Calu3 (cell line): ENCODE results near the gene LRFN2. TPM values are rescaled to one million over a fixed set of nuclear protein-coding genes. Genes with fewer than 3 reads are reported as not detected.

ENCODE experiments used
- BruUV-seq: library from RNA; stranded (reverse); fragments of 400-500 nt; replicated peaks from 2 replicates; lab custom pipeline; 2021; lab: Mats Ljungman, UMichigan
- CTCF ChIA-PET: fragments of 300-600 bp; sonication (Branson Sonifier 250); formaldehyde crosslinking; loops from one replicate; lab custom pipeline; 2022; ENCODE audit warnings: antibody characterized with exemption; lab: Charles Lee
- DNase-seq: peaks from one replicate; pipeline ENCODE4 v3.0.0; 2022
- H3K27ac Mint-ChIP-seq: one replicate; pipeline ENCODE4 v1.8.0; 2022; ENCODE audit warnings: mixed read lengths; ENCODE audit not compliant: unreplicated experiment
- H3K27me3 Mint-ChIP-seq: one replicate; pipeline ENCODE4 v1.8.0; 2022; ENCODE audit warnings: mixed read lengths; ENCODE audit not compliant: unreplicated experiment
- H3K36me3 Mint-ChIP-seq: one replicate; pipeline ENCODE4 v1.8.0; 2022; ENCODE audit warnings: mild to moderate bottlenecking, moderate library complexity, mixed read lengths; ENCODE audit not compliant: insufficient read depth, unreplicated experiment
- H3K4me1 Mint-ChIP-seq: one replicate; pipeline ENCODE4 v1.8.0; 2022; ENCODE audit warnings: mild to moderate bottlenecking, low read depth, mixed read lengths; ENCODE audit not compliant: unreplicated experiment
- H3K4me3 Mint-ChIP-seq: one replicate; pipeline ENCODE4 v1.8.0; 2022; ENCODE audit warnings: mild to moderate bottlenecking, low read depth, moderate library complexity, mixed read lengths; ENCODE audit not compliant: unreplicated experiment
- H3K9me3 Mint-ChIP-seq: one replicate; pipeline ENCODE4 v1.8.0; 2022; ENCODE audit warnings: low read depth, mixed read lengths; ENCODE audit not compliant: unreplicated experiment
- intact Hi-C: fragments of 100-400 bp; cut with micrococcal nuclease; formaldehyde crosslinking; loops from one replicate; pipeline ENCODE4 v1.10.0; 2022; ENCODE audit not compliant: unreplicated experiment
- total RNA-seq: library from RNA; stranded (reverse); gene quantifications from 2 replicates; pipeline ENCODE4 v1.2.3, GENCODE V29; 2022
- TF ChIP-seq, protein P1 (sequence below): fragments of 200-600 bp; IDR thresholded peaks from one replicate; pipeline ENCODE4 v1.8.0; 2022; ENCODE audit warnings: antibody characterized with exemption; ENCODE audit not compliant: unreplicated experiment

Gene LRFN2
- total RNA-seq, 1 experiment from 2014 or later: not detected

DNA sequence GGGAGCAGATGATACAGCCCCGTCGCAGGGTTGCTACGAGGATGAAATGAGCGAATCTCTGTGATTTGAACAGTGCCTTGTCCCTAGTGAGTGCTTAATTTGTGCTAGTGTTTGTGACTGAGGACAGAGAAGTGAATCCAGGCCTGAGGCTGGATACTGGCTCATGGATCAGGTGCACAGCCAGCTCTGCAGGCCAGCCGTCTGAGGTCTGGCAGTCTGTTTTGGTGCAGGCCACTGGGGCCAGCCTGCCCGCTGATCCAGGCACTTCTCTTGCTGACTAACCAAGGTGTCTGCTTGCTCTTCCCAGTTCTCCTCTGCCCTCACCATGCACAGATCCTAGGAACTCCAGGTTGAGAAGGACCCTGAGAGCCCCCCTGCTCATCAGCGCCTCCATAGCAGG, 181.0 kb downstream of the LRFN2 start:
- peaks cover 64% of the 10 kb centered on the region for H3K27me3 Mint-ChIP-seq
- no peaks in the 10 kb centered on the region for H3K36me3 Mint-ChIP-seq
- no TSS peak for BruUV-seq
- H3K4me3 Mint-ChIP-seq: no peak overlapping the region
- no peak for DNase-seq
- CTCF ChIA-PET: no interaction called here
- H3K27ac Mint-ChIP-seq: no peak overlapping the region
- H3K9me3 Mint-ChIP-seq: no peaks in the 10 kb centered on the region
- no peaks in the 10 kb centered on the region for H3K4me1 Mint-ChIP-seq
- intact Hi-C loops: no loop called here
- TF ChIP-seq, protein P1, sequence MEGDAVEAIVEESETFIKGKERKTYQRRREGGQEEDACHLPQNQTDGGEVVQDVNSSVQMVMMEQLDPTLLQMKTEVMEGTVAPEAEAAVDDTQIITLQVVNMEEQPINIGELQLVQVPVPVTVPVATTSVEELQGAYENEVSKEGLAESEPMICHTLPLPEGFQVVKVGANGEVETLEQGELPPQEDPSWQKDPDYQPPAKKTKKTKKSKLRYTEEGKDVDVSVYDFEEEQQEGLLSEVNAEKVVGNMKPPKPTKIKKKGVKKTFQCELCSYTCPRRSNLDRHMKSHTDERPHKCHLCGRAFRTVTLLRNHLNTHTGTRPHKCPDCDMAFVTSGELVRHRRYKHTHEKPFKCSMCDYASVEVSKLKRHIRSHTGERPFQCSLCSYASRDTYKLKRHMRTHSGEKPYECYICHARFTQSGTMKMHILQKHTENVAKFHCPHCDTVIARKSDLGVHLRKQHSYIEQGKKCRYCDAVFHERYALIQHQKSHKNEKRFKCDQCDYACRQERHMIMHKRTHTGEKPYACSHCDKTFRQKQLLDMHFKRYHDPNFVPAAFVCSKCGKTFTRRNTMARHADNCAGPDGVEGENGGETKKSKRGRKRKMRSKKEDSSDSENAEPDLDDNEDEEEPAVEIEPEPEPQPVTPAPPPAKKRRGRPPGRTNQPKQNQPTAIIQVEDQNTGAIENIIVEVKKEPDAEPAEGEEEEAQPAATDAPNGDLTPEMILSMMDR: no peak

DNA sequence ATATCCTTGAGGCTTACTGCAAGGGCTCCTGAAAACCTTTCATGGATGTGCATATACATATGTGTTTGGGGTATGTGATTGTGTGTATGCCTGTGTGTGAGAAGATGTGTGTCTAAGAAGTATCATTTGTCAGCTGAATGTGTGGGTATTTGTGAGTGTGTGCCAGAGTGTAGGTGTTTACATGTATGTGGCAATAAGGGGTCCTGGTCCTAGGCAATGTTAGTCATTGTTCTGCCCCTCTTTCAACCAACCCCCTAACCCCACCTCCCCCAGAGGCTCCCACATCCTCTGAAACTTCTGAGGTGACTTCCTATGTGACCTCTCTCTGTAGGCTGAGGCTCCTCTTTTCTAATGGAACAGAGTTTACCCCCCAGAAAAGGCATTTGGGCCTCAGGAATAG, 186.4 kb downstream of the LRFN2 start:
- DNase-seq: no peak
- Mint-ChIP-seq H3K9me3 (no peaks in the 10 kb centered on the region), H3K27me3 (peaks cover 56% of the 10 kb centered on the region), H3K4me3 (no peak overlapping the region), H3K4me1 (no peaks in the 10 kb centered on the region), H3K36me3 (no peaks in the 10 kb centered on the region), H3K27ac (no peak overlapping the region)
- no TSS peak for BruUV-seq
- CTCF ChIA-PET: no interaction called here
- TF ChIP-seq, protein P1: no peak
- intact Hi-C loops: no loop called here

DNA sequence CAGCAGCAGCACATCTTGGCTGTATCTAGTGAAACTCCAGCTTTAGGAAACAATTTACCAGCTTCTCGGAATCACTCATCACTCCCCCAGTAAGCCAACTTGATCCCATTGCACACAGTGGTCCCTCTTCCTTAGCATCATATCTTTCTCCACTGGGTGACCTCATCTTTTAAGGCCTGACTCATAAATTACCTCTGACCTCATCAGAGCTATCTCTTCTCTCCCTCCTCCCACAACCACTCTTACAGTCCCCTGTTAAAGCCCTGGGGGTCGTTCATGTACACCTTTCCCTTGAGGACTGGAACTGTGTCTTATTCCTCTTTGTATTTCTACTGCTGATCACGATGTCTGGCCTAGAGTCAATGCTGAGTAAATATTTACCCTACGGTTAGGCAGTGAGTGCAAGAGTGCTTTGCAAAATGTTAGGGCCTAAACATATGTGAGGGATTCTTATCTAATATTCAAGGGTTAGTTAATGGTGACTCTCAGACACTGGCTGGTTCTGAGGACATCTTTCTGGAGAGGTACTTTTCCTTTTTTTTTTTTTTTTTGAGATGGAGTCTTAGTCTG, 187.2 kb downstream of the LRFN2 start:
- Mint-ChIP-seq H3K27me3 (peaks cover 56% of the 10 kb centered on the region), H3K4me1 (no peaks in the 10 kb centered on the region), H3K27ac (no peak overlapping the region), H3K9me3 (no peaks in the 10 kb centered on the region), H3K36me3 (no peaks in the 10 kb centered on the region), H3K4me3 (no peak overlapping the region)
- intact Hi-C loops: no loop called here
- DNase-seq: no peak
- CTCF ChIA-PET: no interaction called here
- TF ChIP-seq, protein P1: no peak
- no TSS peak for BruUV-seq

DNA sequence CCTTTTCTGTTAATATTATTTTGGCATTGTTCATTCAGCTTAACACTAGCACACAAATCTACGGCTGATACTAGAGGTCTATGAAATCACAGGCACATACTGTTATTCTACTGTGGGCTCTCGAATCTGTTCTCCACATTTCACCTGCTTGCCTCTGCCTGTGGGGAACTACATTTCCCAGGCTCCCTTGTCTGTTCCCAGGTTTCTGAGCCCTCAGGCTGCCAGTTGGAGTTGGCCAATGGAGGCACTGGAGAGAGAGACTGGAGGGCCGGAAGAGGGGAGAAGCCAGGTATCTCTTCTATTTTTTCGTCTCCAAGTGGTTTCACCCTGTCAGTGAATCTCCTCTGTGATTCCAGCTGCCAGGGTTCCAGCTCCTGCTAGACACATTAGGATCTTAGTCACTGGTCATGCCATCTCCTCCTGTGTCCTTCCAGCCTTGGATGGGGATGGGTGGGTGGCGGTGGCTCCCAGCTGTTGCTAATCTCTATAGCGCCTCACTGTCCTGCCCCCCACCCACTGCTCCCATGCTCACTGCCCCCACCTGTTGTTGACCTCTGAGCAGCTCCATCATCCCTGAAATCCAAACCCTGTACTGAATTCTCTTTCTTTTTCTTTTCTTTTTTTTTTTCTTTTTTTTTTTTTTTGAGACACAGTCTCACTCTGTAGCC, 188.2 kb downstream of the LRFN2 start:
- Mint-ChIP-seq H3K27ac (no peak overlapping the region), H3K27me3 (peaks cover 59% of the 10 kb centered on the region), H3K4me1 (no peaks in the 10 kb centered on the region), H3K4me3 (no peak overlapping the region), H3K36me3 (no peaks in the 10 kb centered on the region), H3K9me3 (no peaks in the 10 kb centered on the region)
- CTCF ChIA-PET: no interaction called here
- BruUV-seq: no TSS peak
- TF ChIP-seq, protein P1: no peak
- DNase-seq: no peak
- intact Hi-C loops: no loop called here
